HG02610 (cell line): Measurements from ENCODE around the gene CST1.
"Not testable (repeated sequence)": the region's sequence is repeated elsewhere in the genome, so short reads cannot be mapped to it uniquely, and the experiment has no call there.

ENCODE experiments used
- ATAC-seq: cut with Tn5 transposase; IDR thresholded peaks from one replicate; pipeline ENCODE4 v1.9.1; 2021; ENCODE audit warnings: mild to moderate bottlenecking, moderate library complexity; ENCODE audit not compliant: unreplicated experiment

Gene CST1

GRCh38 chr20:23750786-23751185, at the start of gene CST1:
CST1 (minus strand) TSS chr20:23750935; CDS start chr20:23750866, 69 bp downstream.
- not testable (repeated sequence) for ATAC-seq

GRCh38 chr20:23799216-23799847, 48.6 kb upstream of the CST1 start:
- ATAC-seq = not testable (repeated sequence)

- no peak for ATAC-seq
These were observed 44.8 kb upstream of the CST1 start for GRCh38 chr20:23795526-23795925.

- ATAC-seq = no peak
These were observed 44.1 kb upstream of the CST1 start for GRCh38 chr20:23794841-23795240.

- no peak for ATAC-seq
These were observed 43.3 kb upstream of the CST1 start for GRCh38 chr20:23794065-23794464.

GRCh38 chr20:23783447-23783846, 32.7 kb upstream of the CST1 start:
- no peak for ATAC-seq

GRCh38 chr20:23782366-23782983, 31.7 kb upstream of the CST1 start:
- ATAC-seq = no peak

GRCh38 chr20:23778676-23779075, 27.9 kb upstream of the CST1 start:
- not testable (repeated sequence) for ATAC-seq

- ATAC-seq = not testable (repeated sequence)
These were observed 26.6 kb upstream of the CST1 start for GRCh38 chr20:23777380-23777779.

GRCh38 chr20:23776067-23776771, 25.5 kb upstream of the CST1 start:
- ATAC-seq = no peak

GRCh38 chr20:23774081-23774480, 23.3 kb upstream of the CST1 start:
- no peak for ATAC-seq

- ATAC-seq = no peak
These were observed 22.8 kb upstream of the CST1 start for GRCh38 chr20:23773579-23773978.

GRCh38 chr20:23773127-23773526, 22.4 kb upstream of the CST1 start:
- ATAC-seq = no peak

GRCh38 chr20:23772074-23772473, 21.3 kb upstream of the CST1 start:
- no peak for ATAC-seq

GRCh38 chr20:23770384-23770783, 19.6 kb upstream of the CST1 start:
- no peak for ATAC-seq

- ATAC-seq = not testable (repeated sequence)
These were observed 17.8 kb upstream of the CST1 start for GRCh38 chr20:23768520-23768919.

- no peak for ATAC-seq
These were observed 15.8 kb upstream of the CST1 start for GRCh38 chr20:23766531-23766930.

- no peak for ATAC-seq
These were observed 14.8 kb upstream of the CST1 start for GRCh38 chr20:23765578-23765977.

GRCh38 chr20:23764630-23765029, 13.9 kb upstream of the CST1 start:
- not testable (repeated sequence) for ATAC-seq

GRCh38 chr20:23763345-23763744, 12.6 kb upstream of the CST1 start:
- ATAC-seq = no peak

GRCh38 chr20:23759306-23759940, 8.7 kb upstream of the CST1 start:
- ATAC-seq = no peak

- ATAC-seq = not testable (repeated sequence)
These were observed 6.1 kb upstream of the CST1 start for GRCh38 chr20:23756792-23757191.
